SH-SY5Y (cell line): ENCODE results near the gene PCDHGC4.

ENCODE experiments used
- GATA2 ChIP-seq: IDR thresholded peaks from 2 replicates; pipeline ENCODE4 v1.6.1; 2011; ENCODE audit warnings: mild to moderate bottlenecking, low read depth, low read length
- GATA3 ChIP-seq: IDR thresholded peaks from 2 replicates; pipeline ENCODE4 v1.6.1; 2011; ENCODE audit warnings: low read depth, mild to moderate bottlenecking, low read length, moderate library complexity

GRCh38 chr5:141508798-141509611 lies 24.2 kb downstream of the PCDHGC4 start:
- TF ChIP-seq GATA2 (no peak), GATA3 (no peak)
